ENCODE data around the gene FER.

GRCh38 chr5:109246395-109246794 is 498.7 kb downstream of the FER start:
- no peak for TF ChIP-seq CTCF (IDR thresholded peaks at IDR 0.05)
- no peak for TF ChIP-seq POLR2A (IDR thresholded peaks at IDR 0.05)
- no peak for TF ChIP-seq POLR2AphosphoS5 (IDR thresholded peaks at IDR 0.05; ENCODE audit: insufficient read depth in 1 of 2, low read depth in 1 of 2)
